Measurements from ENCODE around the gene NRXN3. TPM values are rescaled to one million over a fixed set of nuclear protein-coding genes. Genes with fewer than 3 reads are reported as not detected.

Gene NRXN3
- polyA plus RNA-seq, 3 donors: 6.4 to 7.9 (median 6.9) TPM

DNA sequence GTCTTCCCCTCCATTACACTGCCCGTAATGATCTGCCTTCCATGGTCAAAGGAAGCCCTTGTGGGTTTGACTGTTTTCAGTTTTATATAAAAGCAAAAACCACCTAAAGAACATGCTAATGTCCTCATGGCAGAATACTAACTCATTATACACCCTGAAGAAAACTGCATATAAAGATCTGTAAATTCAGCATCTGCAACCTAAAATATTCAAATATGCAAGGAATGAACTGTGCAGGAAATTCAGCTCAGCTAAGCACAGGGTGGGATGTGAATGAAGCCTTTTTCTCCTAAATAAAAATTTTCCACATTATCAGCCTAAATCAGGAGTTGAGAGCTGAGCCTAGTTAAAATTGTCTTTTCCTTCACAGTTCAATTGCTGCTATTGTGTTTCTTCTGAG lies 128.1 kb downstream of the NRXN3 start:
- no peak for DNase-seq (ENCODE audit: extremely low read depth in 1 of 11, low read depth in 9 of 11, low spot score in 4 of 11)

GRCh38 chr14:78302841-78303240 lies 132.7 kb downstream of the NRXN3 start:
- no peak for DNase-seq (ENCODE audit: extremely low read depth in 1 of 11, low read depth in 9 of 11, low spot score in 4 of 11)

DNA sequence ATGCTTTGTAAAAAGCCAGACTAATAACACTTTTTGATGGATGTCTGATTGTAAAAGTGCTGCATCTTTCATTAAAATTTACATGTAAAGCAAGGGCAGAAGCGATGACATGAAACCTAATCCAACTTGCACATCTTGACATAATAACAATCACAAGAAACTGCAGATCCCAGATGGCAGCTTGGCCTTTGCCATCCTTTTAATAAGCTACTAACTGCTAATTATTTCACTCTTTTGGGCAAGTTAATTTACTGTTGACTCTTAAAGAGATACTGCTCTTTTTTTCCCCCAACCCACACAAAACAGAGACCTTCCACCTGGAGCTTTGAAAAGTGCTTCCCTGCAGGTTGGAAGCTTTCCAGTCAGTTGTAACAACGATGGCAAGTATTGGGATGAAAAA lies 137.5 kb downstream of the NRXN3 start:
- no peak for DNase-seq (ENCODE audit: extremely low read depth in 1 of 11, low read depth in 9 of 11, low spot score in 4 of 11)

DNA sequence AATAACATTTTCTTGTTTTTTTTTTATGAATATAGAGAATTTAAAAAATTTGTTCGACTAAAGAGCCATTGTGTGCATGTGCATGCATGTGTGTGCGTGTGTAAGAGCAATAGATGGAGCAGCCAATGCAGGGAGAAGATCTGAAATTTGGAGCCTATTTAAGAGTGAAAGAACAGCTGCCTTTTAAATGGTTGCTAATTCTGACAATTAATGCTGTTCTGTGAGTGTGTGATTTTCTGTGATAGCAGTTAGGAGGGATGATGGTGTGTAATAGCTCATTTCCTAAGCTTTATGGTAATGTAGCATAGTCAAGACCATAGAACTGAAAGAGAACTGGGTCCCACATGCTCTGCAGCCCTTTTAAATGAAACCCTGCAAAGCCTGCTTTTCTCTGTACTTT lies 137.9 kb downstream of the NRXN3 start:
- DNase-seq (ENCODE audit: extremely low read depth in 1 of 11, low read depth in 9 of 11, low spot score in 4 of 11): no peak

DNA sequence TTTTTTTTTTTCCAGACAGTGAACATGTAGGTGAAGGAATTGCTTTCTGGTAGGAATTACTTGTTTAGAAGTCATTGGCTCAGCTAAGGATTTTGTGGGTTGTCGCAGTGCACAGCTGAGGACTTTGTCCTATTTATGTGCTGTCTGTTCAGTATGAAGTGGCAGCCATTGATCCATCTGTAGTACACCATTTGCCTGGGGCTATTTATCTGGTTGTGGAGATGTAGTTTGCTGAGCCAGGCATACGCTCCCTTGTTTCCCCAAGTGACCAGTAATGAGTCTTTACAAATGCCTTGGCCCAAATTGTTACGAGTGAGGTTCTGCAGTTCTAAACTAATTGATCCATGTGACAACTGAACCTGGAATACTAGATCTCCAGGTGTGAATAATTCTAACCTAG lies 140.1 kb downstream of the NRXN3 start:
- no peak for DNase-seq (ENCODE audit: extremely low read depth in 1 of 11, low read depth in 9 of 11, low spot score in 4 of 11)

DNA sequence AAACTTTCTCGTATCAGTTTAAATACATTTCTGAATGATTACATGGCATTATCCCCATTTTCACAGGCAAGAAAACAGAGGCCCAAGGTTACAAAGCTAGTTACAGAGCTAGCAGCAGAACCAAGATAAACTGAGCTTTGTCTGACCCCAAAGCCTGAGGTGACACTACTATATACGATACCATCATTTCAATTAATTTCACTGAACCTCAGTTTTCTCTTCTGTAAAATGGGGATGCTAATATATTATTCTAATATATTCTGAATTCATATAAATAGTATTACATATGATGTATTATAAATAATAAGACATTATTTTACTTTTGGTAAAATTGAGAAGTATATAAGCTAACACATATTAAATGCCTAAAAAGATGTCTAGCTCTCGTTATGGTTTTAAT lies 143.3 kb downstream of the NRXN3 start:
- DNase-seq (ENCODE audit: extremely low read depth in 1 of 11, low read depth in 9 of 11, low spot score in 4 of 11): no peak

DNA sequence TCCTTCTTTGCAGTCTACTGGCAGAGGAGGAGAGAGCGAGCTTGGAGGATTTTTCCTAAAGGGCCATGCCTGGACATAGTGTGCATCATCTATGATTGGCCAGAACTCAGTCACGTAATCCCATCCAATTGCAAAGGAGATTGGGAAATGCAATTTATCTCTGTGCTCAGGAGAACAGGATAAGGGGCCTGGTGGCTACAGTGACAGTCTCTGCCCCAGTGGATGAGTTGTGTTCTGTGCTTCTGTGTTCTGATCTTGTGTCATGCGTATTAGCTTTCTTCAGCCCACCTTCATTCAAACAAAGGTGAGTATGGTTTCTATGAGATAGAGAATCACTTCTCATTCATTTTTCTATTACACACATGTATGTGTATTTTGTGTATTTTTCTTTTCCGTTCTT lies 144.3 kb downstream of the NRXN3 start:
- DNase-seq (ENCODE audit: extremely low read depth in 1 of 11, low read depth in 9 of 11, low spot score in 4 of 11): no peak

GRCh38 chr14:78316052-78316451 lies 145.9 kb downstream of the NRXN3 start:
- no peak for DNase-seq (ENCODE audit: extremely low read depth in 1 of 11, low read depth in 9 of 11, low spot score in 4 of 11)

- DNase-seq (ENCODE audit: extremely low read depth in 1 of 11, low read depth in 9 of 11, low spot score in 4 of 11): no peak
Measured at GRCh38 chr14:78316786-78317185, 146.6 kb downstream of the NRXN3 start.

DNA sequence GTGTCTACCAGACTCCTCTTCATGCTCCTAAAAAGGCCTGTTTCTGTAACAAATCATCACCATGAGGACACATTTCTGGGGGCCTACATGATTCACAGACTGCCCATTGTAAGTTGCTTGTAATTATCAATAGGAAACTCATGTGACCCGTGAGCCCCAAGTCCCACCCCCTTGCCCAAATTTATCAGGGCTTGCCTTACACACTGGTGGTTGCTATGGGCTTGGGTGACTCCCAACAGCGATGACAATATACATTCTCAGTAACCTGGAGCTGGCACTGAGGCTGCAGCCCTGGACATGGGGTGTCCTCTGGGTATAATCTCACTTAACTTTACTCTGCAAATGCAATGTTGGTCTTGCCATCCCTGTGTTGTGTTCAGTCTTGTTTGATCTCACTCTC lies 149.2 kb downstream of the NRXN3 start:
- no peak for DNase-seq (ENCODE audit: extremely low read depth in 1 of 11, low read depth in 9 of 11, low spot score in 4 of 11)

DNA sequence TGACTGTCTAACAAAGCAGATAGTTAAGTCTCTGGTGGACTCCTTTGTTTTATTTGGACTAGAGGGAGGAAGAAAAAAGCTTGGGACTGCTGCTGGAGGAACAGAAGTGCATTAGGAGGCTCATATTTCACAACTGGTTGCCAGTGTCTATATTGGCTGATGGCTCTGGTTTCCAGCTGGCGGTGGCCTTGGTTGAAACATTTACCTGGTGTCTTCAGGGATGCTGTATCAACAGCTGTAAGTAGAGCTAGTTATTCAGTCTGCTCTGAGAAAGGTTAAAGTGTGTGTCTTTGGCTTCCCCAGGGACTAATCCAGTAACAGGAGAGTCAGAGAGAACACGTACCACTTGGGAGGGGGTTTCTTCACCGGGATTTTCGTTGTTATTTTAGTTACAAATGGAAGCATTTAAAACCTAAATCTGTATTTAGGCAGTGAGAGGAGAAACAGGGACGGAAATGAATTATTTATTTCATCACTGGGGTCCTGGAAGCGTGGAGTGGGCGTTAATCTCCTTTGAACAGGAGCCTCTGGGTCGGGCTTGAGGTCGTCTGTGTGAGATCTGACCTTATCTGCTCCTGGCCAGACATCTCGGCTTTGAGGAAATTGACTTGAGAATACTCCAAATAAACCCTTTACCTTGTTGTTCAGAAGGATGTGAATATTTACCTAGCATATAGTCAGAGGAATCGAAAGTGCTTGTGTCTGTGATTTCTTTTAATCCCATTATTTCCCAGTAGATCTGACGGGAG lies 149.9 kb downstream of the NRXN3 start:
- peak in 1 of 11 donors; percentile 16 for DNase-seq (ENCODE audit: extremely low read depth in 1 of 11, low read depth in 9 of 11, low spot score in 4 of 11)

DNA sequence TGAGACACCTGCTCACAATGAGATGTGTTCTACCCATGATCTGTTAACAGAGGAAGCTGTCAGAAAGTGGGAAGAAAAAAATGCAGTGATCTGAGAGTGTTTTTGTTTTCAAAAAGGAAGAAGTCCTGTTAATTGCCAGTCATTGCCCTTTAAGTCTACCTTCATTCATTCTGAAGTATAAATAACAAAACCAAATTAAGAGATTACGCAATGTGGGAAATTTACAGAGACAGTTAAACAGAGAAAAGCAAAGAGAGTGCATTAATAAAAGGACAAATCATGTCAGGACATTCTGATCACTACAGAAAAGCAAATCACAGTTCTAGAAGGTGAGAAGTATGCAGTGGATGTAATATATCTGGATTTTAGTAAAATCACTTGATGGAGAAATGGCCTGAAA lies 154.2 kb downstream of the NRXN3 start:
- DNase-seq (ENCODE audit: extremely low read depth in 1 of 11, low read depth in 9 of 11, low spot score in 4 of 11): no peak

- no peak for DNase-seq (ENCODE audit: extremely low read depth in 1 of 11, low read depth in 9 of 11, low spot score in 4 of 11)
Measured at GRCh38 chr14:78325911-78326310, 155.7 kb downstream of the NRXN3 start.

GRCh38 chr14:78327426-78328221 lies 157.5 kb downstream of the NRXN3 start:
- no peak for DNase-seq (ENCODE audit: extremely low read depth in 1 of 11, low read depth in 9 of 11, low spot score in 4 of 11)

- DNase-seq (ENCODE audit: extremely low read depth in 1 of 11, low read depth in 9 of 11, low spot score in 4 of 11): no peak
Measured at GRCh38 chr14:78329371-78329770, 159.2 kb downstream of the NRXN3 start.

GRCh38 chr14:78335531-78335930 lies 165.4 kb downstream of the NRXN3 start:
- DNase-seq (ENCODE audit: extremely low read depth in 1 of 11, low read depth in 9 of 11, low spot score in 4 of 11): no peak

- no peak for DNase-seq (ENCODE audit: extremely low read depth in 1 of 11, low read depth in 9 of 11, low spot score in 4 of 11)
Measured at GRCh38 chr14:78340250-78340649, 170.1 kb downstream of the NRXN3 start.

DNA sequence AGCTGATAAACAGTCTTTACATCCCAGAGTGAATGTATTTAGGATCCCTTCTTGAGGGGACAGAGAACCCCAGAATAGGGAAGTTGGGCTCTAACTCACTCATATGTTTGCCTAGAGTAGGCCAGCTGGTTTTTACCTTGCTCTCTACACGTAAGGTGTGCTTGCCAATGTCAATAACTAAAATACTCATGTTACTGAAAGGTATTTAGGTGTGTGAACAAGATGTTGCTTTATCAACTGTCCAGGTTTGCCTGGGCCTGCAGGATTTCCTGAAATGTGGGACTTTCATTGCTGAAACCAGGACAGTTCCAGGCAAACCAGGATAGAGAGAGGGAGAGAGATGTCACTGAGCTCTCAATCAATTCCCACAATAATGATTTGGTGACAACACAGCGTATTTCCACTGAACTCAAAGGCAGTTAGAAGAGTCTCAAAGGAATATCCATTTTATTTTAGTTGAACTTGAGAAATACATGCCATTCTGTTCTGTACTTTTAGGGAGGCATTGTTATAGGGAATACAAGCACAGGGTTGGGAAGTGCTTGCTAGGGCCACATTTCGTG lies 171.7 kb downstream of the NRXN3 start:
- no peak for DNase-seq (ENCODE audit: extremely low read depth in 1 of 11, low read depth in 9 of 11, low spot score in 4 of 11)

DNA sequence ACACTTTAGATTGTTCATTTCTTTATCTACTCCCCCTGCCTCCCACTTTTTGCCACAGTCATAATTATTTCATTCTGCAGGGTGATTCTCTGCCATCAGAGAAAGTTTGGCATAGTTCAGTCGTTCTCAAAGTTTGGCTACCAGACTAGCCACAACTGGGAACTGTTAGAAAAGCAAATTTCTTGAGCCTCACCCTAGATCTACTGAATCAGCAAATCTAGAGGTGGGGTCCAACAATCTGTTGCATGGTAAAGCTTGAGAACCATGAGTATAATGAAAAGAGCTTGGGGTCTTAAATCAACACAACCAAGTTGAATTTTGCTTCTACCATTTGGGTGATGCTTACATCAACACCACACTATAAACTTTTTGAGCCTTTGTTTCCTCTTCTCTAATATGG lies 172.7 kb downstream of the NRXN3 start:
- DNase-seq (ENCODE audit: extremely low read depth in 1 of 11, low read depth in 9 of 11, low spot score in 4 of 11): no peak

DNA sequence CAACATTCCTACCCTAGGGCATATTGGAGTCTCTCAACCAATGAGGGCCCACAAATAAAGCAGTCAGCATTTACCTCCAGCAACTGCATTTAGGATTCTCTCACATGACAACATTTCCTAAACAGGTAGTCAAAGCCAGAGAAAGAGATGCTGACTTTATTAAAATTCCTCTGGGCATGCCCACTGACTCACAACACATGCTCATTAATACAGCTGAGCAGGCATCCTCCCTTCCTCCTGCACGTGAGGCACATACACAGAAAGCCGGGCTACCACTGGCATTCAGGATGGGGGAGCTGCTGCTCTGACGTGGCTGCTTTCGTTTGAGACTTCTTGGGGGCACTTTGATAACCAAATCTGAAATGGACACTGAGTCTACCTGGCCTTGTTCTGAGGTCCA lies 174.1 kb downstream of the NRXN3 start:
- no peak for DNase-seq (ENCODE audit: extremely low read depth in 1 of 11, low read depth in 9 of 11, low spot score in 4 of 11)
